ENCODE data around the gene RIOX2.

RIOX2 gene

DNA sequence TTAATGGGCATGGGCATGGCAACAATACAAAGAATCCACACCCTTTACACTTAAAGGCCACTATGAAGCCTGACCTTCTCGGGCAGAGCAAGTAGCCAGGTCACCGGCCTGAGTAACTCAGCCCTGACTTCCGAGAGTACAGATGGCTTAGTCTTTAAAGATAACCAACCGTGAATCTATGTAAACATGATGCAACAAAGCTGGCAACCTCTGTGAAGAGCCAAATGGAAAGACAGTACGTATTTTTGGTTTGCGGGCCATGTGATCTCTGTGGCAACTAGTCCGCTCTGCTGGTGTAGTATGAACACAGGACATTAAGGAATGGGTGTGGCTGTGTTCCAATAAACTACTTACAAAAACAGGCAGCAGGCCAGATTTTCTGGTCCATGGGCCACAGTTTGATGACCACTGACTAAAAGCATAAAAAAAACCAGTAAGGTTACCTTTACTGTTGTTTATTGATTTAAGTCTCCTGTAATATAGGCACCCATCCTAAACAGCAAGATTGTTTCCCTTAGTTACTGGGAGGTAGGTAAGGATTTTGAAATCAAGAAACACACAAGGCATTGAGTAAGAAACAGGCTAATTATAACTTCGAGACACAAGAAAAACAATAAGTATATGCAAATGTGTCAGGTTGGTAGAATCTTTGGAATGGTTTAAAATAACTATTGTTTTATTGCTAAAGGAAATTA lies 14.5 kb downstream of the RIOX2 start:
- in situ Hi-C loops (cut with MboI; ENCODE audit: low sequenced_read_pairs), result no loop called here

DNA sequence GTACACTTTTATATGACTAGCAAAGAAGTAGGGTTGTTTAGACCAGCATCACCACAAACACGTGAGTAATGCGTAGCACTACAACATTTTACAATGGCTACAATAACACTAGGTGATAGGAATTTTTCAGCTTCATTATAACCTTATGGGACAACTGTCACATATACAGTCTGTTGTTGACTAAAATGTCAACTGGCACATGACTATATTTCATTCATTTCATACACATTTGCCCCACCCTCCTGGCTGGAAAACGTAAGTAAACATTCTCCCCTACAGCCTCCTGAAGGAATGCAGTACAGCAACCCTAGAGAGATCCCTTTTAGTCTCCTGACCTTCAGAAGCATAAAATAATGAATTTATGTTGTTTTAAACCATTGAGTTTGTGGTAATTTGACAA lies 16.2 kb downstream of the RIOX2 start:
- in situ Hi-C loops (cut with MboI; ENCODE audit: low sequenced_read_pairs), result no loop called here

DNA sequence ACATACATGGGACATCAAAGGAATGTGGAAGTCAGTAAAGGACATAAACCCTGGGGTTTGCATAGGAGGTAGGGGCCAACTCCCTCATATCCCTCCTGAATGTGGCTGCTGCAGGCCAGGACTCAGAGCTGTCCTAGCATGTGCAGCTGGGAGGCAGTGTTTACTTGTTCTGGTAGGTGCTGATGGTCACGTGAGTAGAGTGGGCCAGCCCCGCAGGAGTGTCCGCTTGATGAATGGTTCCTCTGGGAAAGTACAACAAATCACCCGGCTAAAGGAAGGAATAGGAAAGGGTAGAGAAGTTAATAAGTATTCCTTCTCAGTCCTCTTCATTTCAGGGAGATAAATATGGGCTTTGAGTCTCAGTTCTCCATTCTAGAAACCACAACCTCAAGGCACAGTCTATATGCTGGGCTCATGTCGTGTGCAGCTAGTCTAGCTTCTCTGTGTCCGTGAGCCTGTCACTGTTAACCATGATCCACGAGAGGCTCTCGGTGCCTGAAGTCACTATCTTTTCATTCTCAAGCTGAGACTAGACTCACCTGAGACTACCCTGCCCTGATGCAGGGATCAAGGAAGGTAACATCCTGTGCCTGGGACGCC lies 17.9 kb downstream of the RIOX2 start:
- in situ Hi-C loops (cut with MboI; ENCODE audit: low sequenced_read_pairs), result no loop called here

DNA sequence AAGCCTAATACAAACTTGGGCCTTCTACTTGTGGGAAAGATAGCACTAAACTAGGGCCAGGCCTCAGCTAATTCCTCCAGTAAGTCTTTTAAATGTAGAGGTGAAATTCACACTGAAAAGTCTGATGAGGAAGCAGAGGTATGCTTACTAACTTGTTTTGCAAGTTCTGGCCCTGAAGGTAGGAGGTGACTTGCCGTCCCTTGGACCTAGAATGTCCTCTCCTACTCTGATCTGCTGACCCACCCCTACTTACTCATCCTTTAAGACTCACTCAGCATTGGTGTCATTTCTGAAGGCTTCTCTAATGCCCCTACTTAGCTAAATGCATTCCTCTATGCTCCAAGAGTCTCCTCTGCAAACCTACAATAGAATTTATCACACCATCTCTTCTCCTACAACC lies 19.4 kb downstream of the RIOX2 start:
- in situ Hi-C loops (cut with MboI; ENCODE audit: low sequenced_read_pairs), result no loop called here

- in situ Hi-C loops (cut with MboI; ENCODE audit: low sequenced_read_pairs), result no loop called here
Measured at GRCh38 chr3:97952280-97952679, 20.0 kb downstream of the RIOX2 start.

GRCh38 chr3:97950360-97950759 lies 21.9 kb downstream of the RIOX2 start:
- in situ Hi-C loops (cut with MboI; ENCODE audit: low sequenced_read_pairs), result no loop called here

- in situ Hi-C loops (cut with MboI; ENCODE audit: low sequenced_read_pairs), result no loop called here
Measured at GRCh38 chr3:97949743-97950142, 22.5 kb downstream of the RIOX2 start.

GRCh38 chr3:97949110-97949485 lies 23.1 kb downstream of the RIOX2 start:
- in situ Hi-C loops (cut with MboI; ENCODE audit: low sequenced_read_pairs), result no loop called here

DNA sequence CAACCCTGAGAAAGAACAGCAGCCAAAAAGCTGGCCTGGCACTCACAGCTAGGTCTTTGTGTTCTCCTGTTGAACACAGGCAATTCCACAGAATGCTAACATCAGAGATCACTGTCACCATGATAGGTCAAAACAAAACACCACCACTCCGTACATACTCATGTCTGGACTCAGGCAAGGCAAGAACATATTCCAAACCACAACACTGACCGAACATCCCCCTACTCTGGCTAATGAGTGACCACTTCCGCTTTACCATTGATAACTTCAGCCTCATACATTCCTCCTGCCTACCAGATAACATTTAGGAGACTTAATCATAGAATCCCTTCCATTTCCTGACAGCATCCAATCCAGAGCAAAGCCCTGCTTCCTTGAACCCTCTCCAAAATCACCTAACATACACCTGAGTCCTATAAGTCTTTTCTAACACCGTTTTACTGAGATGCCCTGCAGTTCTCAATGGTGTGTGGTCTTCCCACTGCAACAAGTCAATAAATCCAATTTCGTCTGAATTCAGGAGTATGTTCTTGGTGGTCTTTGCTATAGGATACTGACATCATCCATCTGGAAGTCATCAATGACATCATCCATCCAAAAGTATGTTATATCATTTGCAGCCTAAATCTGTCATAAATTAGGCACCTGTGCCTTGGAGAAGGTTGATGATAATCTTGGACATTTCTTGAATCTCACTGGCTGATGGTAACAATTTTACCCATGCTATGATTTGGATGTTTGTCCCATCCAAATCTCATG lies 23.7 kb downstream of the RIOX2 start:
- in situ Hi-C loops (cut with MboI; ENCODE audit: low sequenced_read_pairs), result no loop called here

DNA sequence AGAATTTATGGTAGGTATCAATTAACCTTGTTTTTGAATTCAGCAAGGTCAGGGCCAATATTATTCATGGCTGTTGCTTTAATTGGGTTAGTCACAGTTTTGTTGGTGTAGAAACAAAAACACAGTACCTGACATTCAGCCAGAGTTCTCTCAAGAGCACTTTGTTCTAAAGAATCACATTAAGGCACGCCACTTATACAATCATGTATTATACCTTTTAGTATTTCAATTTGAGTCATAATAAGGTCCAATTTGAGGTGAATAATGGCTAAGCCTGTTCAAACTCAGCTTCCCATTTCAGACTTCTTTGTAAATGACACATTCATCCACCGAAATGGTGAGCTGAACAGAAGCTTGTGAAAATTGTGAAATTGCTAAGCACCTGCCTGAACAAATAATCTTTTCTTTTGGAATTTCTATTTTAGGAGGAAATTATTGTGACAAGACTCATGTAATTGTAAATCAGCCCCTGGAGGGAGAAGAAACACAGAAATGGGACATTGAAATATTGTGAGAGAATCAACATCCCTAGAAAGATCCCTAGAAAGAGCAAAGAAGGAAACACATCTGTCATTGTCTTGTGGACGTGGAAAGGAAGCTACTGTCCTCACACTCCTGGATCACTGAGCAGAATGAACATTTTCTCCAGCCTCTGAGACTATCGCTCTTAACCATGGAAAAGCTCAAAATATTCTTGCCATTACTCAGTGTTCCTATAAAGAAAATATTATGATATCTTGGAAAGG lies 29.3 kb downstream of the RIOX2 start:
- in situ Hi-C loops (cut with MboI; ENCODE audit: low sequenced_read_pairs), result no loop called here

DNA sequence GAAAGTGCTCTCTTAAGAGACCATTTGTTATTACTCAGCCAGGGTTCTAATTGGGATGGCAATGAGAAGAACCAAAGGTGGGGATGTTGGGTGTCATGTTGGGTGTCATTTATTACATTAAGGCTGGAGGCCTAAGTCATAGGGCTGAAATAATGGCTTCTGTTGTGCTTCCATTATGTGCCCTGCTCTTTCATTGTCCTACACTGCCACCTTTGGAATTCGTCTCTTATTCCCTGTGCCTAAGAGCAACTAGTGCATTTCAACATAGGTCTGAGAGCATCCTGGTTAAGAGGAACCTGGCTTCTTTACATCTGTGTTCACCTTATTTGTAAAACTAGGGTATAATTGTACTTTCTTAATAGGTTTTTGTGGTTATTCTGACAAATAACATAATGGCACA lies 32.2 kb downstream of the RIOX2 start:
- in situ Hi-C loops (cut with MboI; ENCODE audit: low sequenced_read_pairs), result no loop called here

GRCh38 chr3:97939401-97939800 lies 32.8 kb downstream of the RIOX2 start:
- in situ Hi-C loops (cut with MboI; ENCODE audit: low sequenced_read_pairs), result no loop called here

- in situ Hi-C loops (cut with MboI; ENCODE audit: low sequenced_read_pairs), result no loop called here
Measured at GRCh38 chr3:97938444-97938843, 33.8 kb downstream of the RIOX2 start.

GRCh38 chr3:97937205-97937604 lies 35.0 kb downstream of the RIOX2 start:
- in situ Hi-C loops (cut with MboI; ENCODE audit: low sequenced_read_pairs), result no loop called here

DNA sequence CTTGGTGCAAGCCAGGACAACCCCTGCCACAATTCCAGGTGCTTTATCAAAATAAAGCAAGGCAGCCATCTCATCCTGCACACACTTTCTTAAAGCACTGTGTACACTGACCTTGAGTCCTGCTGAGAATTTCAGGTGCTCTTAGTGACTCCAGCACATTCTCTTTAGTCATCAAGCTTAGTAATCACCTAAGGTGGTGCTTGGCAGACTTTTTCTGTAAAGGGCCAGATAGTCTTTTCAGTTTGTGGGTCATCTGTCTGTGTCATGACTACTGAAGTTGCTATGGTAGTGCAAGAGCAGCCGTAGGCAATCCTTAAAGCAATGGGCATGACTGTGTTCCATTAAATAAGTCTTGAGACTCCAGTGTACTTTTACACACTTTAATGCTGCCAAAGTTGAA lies 36.4 kb downstream of the RIOX2 start:
- in situ Hi-C loops (cut with MboI; ENCODE audit: low sequenced_read_pairs), result no loop called here

GRCh38 chr3:97934980-97935695 lies 37.1 kb downstream of the RIOX2 start:
- in situ Hi-C loops (cut with MboI; ENCODE audit: low sequenced_read_pairs), result no loop called here

DNA sequence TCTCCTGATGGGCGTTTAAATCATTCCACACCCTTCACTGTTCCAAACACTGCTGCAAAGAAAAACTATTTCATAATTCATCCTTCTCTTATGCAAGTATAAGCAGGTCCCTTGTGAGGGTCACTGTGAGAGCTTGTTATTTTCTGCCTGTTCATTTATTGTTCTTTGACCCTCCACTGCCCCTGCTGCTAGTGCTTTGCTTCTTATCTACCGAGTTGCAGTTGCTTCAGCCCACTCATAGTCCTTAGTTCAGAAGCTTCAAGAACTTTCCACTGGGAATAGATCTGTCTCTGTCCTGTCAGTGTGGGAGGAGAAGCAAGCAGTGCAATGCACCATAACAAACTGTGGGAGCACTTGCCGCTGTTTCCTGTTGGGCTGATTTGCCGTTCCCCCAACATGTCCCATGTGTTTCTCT lies 39.8 kb downstream of the RIOX2 start:
- in situ Hi-C loops (cut with MboI; ENCODE audit: low sequenced_read_pairs), result no loop called here

- in situ Hi-C loops (cut with MboI; ENCODE audit: low sequenced_read_pairs), result no loop called here
Measured at GRCh38 chr3:97931218-97931617, 41.0 kb downstream of the RIOX2 start.

DNA sequence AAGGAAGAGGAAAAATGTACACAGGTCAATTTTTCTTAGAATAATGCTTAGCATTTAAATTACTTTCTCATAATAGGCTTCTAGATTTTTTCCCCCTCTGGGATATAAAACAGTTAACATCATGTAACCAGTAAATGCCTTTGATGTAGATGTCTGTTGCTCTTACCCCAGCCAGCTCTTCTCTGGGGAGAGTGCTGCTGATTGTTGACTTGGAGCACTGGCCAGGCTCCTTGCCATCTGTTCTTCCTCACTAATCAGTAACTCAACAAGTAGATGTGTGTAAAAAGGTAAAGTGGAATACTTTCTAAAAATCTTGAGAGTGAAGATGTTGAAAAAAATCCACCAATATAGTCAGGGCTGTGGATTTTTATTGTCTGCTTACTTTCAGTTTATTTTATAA lies 42.2 kb downstream of the RIOX2 start:
- in situ Hi-C loops (cut with MboI; ENCODE audit: low sequenced_read_pairs), result no loop called here

GRCh38 chr3:97928986-97929385 lies 43.2 kb downstream of the RIOX2 start:
- in situ Hi-C loops (cut with MboI; ENCODE audit: low sequenced_read_pairs), result no loop called here

DNA sequence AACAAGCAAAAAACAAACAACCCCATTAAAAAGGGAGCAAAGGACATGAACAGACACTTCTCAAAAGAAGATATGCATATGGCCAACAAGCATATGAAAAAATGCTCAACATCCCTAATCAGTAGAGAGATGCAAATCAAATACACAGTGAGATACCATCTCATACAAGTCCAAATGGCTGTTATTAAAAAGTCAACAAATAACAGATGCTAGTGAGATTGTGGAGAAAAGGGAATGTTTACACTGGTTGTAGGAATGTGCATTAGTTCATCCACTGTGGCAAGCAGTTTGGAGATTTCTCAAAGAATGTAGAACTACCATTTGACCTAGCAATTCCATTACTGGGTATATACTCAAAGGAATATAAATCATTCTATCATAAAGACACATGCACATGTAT lies 44.5 kb downstream of the RIOX2 start:
- in situ Hi-C loops (cut with MboI; ENCODE audit: low sequenced_read_pairs), result no loop called here
